ENCODE results near the gene ARHGAP42. TPM values are rescaled to one million over a fixed set of nuclear protein-coding genes. Genes with fewer than 3 reads are reported as not detected.

The ARHGAP42 gene
- total and polyA plus RNA-seq, 10 of the 15 experiments (the other 5 are each of a cell fraction or from before 2014, with no cell fraction given): 1.8 to 6.3 (median 3.2) TPM

- no peak for TF ChIP-seq SREBF1 (IDR thresholded peaks at IDR 0.05; ENCODE audit: low read length)
- TF ChIP-seq IRF3 (IDR thresholded peaks at IDR 0.05): no peak
- no peak for TF ChIP-seq RELA (IDR thresholded peaks at IDR 0.05; ENCODE audit: borderline replicate concordance, partially characterized antibody)
- TF ChIP-seq MLLT1 (IDR thresholded peaks at IDR 0.05): no peak
- TF ChIP-seq FOXK2 (IDR thresholded peaks at IDR 0.05): no peak
- TF ChIP-seq SPI1 (IDR thresholded peaks at IDR 0.05; ENCODE audit: borderline replicate concordance, insufficient read depth, low read depth, low read length): no peak
- TF ChIP-seq SUZ12 (IDR thresholded peaks at IDR 0.05; ENCODE audit: unreplicated experiment): no peak
- no peak for TF ChIP-seq IRF5 (IDR thresholded peaks at IDR 0.05; ENCODE audit: borderline replicate concordance)
Measured at GRCh38 chr11:100888836-100889235, 201.7 kb downstream of the ARHGAP42 start (continued).

DNA sequence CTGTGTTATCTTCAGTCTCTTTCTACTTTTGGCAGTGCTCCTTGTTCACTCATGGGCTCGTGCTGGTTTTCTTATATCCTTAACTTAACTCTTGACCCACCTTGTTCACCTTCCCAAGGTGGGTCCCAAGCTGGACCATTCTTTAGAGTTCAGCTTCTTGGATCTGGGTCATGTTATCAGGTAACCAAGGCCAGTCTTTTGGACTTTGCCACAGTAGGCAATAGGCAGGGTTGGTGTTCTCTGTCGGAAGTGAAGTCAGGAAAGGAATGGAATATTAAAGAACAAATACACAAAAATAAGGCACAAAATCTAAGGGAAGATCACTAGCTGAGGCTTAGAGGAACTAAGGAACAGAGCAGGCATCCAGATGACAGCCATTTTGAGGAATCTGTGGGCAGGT, 202.7 kb downstream of the ARHGAP42 start:
- ATAC-seq: no peak
- no peaks in the 10 kb centered on the region for H3K79me2 ChIP-seq (ENCODE audit: control insufficient read depth, insufficient read depth, low read length)
- POLR2A ChIA-PET: no interaction called here
- RAD21 ChIA-PET (ENCODE audit: unreplicated experiment): no interaction called here
- no peak overlapping the region for H3K9ac ChIP-seq (ENCODE audit: control insufficient read depth, insufficient read depth, low read length)
- no peak overlapping the region for H3K27ac ChIP-seq (ENCODE audit: control insufficient read depth, insufficient read depth)
- intact Hi-C loops (cut with micrococcal nuclease; ENCODE audit: unreplicated experiment) (no loop called here), in situ Hi-C loops (cut with MboI) (no loop called here)
- SMC1A ChIA-PET (ENCODE audit: uncharacterized antibody, unreplicated experiment): no interaction called here
- no peaks in the 10 kb centered on the region for H3K4me1 ChIP-seq (ENCODE audit: control insufficient read depth, insufficient read depth, low read length)
- CTCF ChIA-PET: no interaction called here
- no peaks in the 10 kb centered on the region for H4K20me1 ChIP-seq (ENCODE audit: control insufficient read depth, insufficient read depth)
- TF ChIP-seq NR2F1 (conservative IDR thresholded peaks at IDR 0.05) (no peak), KDM1A (IDR thresholded peaks at IDR 0.05; ENCODE audit: borderline replicate concordance) (no peak), ZNF217 (IDR thresholded peaks at IDR 0.05) (no peak)
- H3K4me3 ChIP-seq: no peak overlapping the region
- no peaks in the 10 kb centered on the region for H3K27me3 ChIP-seq (replicated peaks in 1 of 2; ENCODE audit: control insufficient read depth in 2 of 2, insufficient read depth in 2 of 2, low read length in 1 of 2)
- no peak overlapping the region for H3K4me2 ChIP-seq (ENCODE audit: control insufficient read depth, insufficient read depth)
- DNase-seq (ENCODE audit: low read depth, low spot score): no peak
- no TSS peak for BruUV-seq (replicated peaks)
- WGBS (ENCODE audit: insufficient coverage, insufficient replicate concordance, low lambda C conversion rate, missing lambda C conversion rate): 46% methylated on average over 2 of the region's 2 CpGs
- FAIRE-seq: no peak
- no peak overlapping the region for H2AFZ ChIP-seq (ENCODE audit: control insufficient read depth, low read depth, low read length)
- H3K9me3 ChIP-seq (replicated peaks; ENCODE audit: control insufficient read depth, insufficient read depth, low read length): no peaks in the 10 kb centered on the region
- H3K36me3 ChIP-seq (ENCODE audit: control insufficient read depth in 2 of 2, insufficient read depth in 2 of 2, low read length in 1 of 2): no peaks in the 10 kb centered on the region

All from GM12878 (cell line).